ENCODE results near the gene GDF11. TPM values are rescaled to one million over a fixed set of nuclear protein-coding genes. Genes with fewer than 3 reads are reported as not detected.

Gene GDF11
- total RNA-seq, 1 donor from 2014 or later, result 5.8 TPM

- H3K27ac ChIP-seq, result no peak overlapping the region
- no peak overlapping the region for H3K4me3 ChIP-seq
- no peaks in the 10 kb centered on the region for H3K36me3 ChIP-seq
- ATAC-seq (no peak), DNase-seq (peak; percentile 42)
- no peaks in the 10 kb centered on the region for H3K9me3 ChIP-seq
- TF ChIP-seq CTCF (IDR thresholded peaks at IDR 0.05), result no peak
- no peaks in the 10 kb centered on the region for H3K27me3 ChIP-seq
- no peaks in the 10 kb centered on the region for H3K4me1 ChIP-seq
- intact Hi-C loops (cut with DNase I), result no loop called here
These were observed 46.8 kb upstream of the GDF11 start for GRCh38 chr12:55696141-55696540.

- ATAC-seq, result no peak
- Histone ChIP-seq H3K27me3 (no peaks in the 10 kb centered on the region), H3K27ac (no peak overlapping the region), H3K9me3 (no peaks in the 10 kb centered on the region), H3K36me3 (no peaks in the 10 kb centered on the region), H3K4me3 (no peak overlapping the region), H3K4me1 (no peaks in the 10 kb centered on the region)
- no peak for TF ChIP-seq CTCF (IDR thresholded peaks at IDR 0.05)
- intact Hi-C loops (cut with DNase I), result no loop called here
- DNase-seq, result peak; percentile 40
These were observed 46.0 kb upstream of the GDF11 start for GRCh38 chr12:55696796-55697462.

GRCh38 chr12:55697686-55698085, 45.2 kb upstream of the GDF11 start:
- no peaks in the 10 kb centered on the region for H3K4me1 ChIP-seq
- no peaks in the 10 kb centered on the region for H3K36me3 ChIP-seq
- H3K9me3 ChIP-seq, result no peaks in the 10 kb centered on the region
- TF ChIP-seq CTCF (IDR thresholded peaks at IDR 0.05), result no peak
- H3K27ac ChIP-seq, result no peak overlapping the region
- ATAC-seq (no peak), DNase-seq (peak; percentile 40)
- intact Hi-C loops (cut with DNase I), result no loop called here
- no peaks in the 10 kb centered on the region for H3K27me3 ChIP-seq
- no peak overlapping the region for H3K4me3 ChIP-seq

- no peak for ATAC-seq
- Histone ChIP-seq H3K27me3 (no peaks in the 10 kb centered on the region), H3K9me3 (no peaks in the 10 kb centered on the region), H3K27ac (no peak overlapping the region), H3K36me3 (no peaks in the 10 kb centered on the region), H3K4me1 (no peaks in the 10 kb centered on the region), H3K4me3 (no peak overlapping the region)
- intact Hi-C loops (cut with DNase I), result no loop called here
- peak; percentile 55 for DNase-seq
- no peak for TF ChIP-seq CTCF (IDR thresholded peaks at IDR 0.05)
These were observed 44.5 kb upstream of the GDF11 start for GRCh38 chr12:55698241-55698955.

GRCh38 chr12:55698965-55699364, 44.0 kb upstream of the GDF11 start:
- ATAC-seq, result no peak
- no peaks in the 10 kb centered on the region for H3K36me3 ChIP-seq
- no peak for DNase-seq
- H3K27me3 ChIP-seq, result no peaks in the 10 kb centered on the region
- intact Hi-C loops (cut with DNase I), result no loop called here
- H3K4me3 ChIP-seq, result no peak overlapping the region
- TF ChIP-seq CTCF (IDR thresholded peaks at IDR 0.05), result no peak
- no peaks in the 10 kb centered on the region for H3K4me1 ChIP-seq
- no peaks in the 10 kb centered on the region for H3K9me3 ChIP-seq
- no peak overlapping the region for H3K27ac ChIP-seq
